Right lobe of liver (tissue), 4 donors: ENCODE data around the gene PUM2.

Experiments
- CTCF ChIP-seq, 4 donors: fragments of 200-600 bp in 3 of 4; fragments of 450-650 bp in 1 of 4; IDR thresholded peaks; one replicate each; pipeline versions ENCODE4 v1.5.1 to v1.8.0; 2016 to 2022; ENCODE audit warnings: antibody characterized with exemption in 4 of 4, mild to moderate bottlenecking in 2 of 4
- POLR2A ChIP-seq: fragments of 450-650 bp; IDR thresholded peaks from one replicate; pipeline ENCODE4 v1.6.1; 2017; ENCODE audit warnings: antibody characterized with exemption, mild to moderate bottlenecking
- donor health status: DM: no; HTN: no; CAD: no.
- donor health status: DM: no; HTN: no; CAD: no.
- donor health status: DM: no; HTN: yes; CAD: no.

GRCh38 chr2:20294231-20294630 lies 56.4 kb downstream of the PUM2 start:
- TF ChIP-seq CTCF (IDR thresholded peaks at IDR 0.05) (no peak), POLR2A (no peak)
